IPS-18c (cell line): ENCODE measurements around the gene WDR18.
A peak's percentile ranks its signal among the peaks of the same experiment; 100 is the strongest.

Experiments used
- H3K4me3 ChIP-seq: 2 replicates; pipeline ENCODE4 v1.7.0; 2013; ENCODE audit warnings: low read depth, mild to moderate bottlenecking, low read length, moderate library complexity; ENCODE audit not compliant: insufficient read depth
- H3K9me3 ChIP-seq: one replicate; pipeline ENCODE4 v1.6.1; 2013; ENCODE audit warnings: mild to moderate bottlenecking, low read length, moderate library complexity; ENCODE audit not compliant: control insufficient read depth, insufficient read depth

Gene WDR18, protein sequence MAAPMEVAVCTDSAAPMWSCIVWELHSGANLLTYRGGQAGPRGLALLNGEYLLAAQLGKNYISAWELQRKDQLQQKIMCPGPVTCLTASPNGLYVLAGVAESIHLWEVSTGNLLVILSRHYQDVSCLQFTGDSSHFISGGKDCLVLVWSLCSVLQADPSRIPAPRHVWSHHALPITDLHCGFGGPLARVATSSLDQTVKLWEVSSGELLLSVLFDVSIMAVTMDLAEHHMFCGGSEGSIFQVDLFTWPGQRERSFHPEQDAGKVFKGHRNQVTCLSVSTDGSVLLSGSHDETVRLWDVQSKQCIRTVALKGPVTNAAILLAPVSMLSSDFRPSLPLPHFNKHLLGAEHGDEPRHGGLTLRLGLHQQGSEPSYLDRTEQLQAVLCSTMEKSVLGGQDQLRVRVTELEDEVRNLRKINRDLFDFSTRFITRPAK

GRCh38 chr19:984165-984967, at the start of gene WDR18:
TSS of gene WDR18 (plus strand) at chr19:984345. CDS start at chr19:984354, 9 bp downstream.
- Histone ChIP-seq H3K9me3 (no peaks in the 10 kb centered on the region), H3K4me3 (peak within 1 kb of the TSS; percentile 99)

DNA sequence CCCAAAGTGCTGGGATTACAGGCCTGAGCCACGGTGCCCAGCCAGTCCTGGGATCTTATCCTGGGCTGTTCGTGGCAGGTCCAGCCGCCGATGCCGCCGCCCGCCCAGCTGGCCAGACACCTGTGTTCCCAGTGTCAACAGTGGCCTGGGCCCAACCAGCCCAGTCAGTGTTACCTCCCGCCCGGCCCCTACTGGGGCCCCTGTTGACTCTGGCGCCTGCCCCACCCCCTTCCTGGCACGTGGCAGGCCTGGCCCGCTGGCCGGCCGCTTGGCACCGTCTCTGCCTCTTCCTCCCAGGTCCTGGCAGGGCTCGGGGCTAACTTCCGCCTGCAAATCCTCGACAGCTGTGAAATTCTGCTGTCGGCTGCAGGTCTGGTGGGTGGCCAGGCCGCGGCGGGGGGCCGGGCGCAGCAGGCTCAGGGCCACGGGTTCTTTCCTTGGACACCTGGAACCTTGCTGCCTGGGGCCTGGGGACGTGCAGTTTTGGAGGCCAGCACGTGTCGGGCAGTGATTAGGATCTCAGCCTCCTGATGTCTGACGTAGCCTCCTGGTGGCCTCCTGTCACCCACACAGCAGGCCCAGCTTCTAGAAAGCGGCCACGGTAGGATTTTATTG, 49.2 kb upstream of the WDR18 start:
- Histone ChIP-seq H3K9me3 (no peaks in the 10 kb centered on the region), H3K4me3 (no peak overlapping the region)

DNA sequence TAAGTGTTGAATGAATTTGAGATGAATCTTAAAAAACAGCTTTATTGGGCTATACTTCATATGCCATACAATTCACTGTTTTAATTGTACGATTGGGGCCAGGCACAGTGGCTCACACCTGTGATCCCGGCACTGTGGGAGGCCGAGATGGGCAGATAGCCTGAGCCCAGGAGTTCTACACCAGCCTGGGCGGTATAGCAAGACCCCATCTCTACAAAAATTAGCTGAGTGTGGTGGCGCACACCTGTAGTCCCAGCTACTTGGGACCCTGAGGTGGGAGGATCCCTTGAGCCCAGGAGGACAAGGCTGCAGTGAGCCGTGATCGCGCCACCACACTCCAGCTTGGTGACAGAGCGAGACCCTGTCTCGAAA, 48.0 kb upstream of the WDR18 start:
- H3K9me3 ChIP-seq, result no peaks in the 10 kb centered on the region
- H3K4me3 ChIP-seq, result no peak overlapping the region

- Histone ChIP-seq H3K9me3 (no peaks in the 10 kb centered on the region), H3K4me3 (no peak overlapping the region)
These were observed 46.9 kb upstream of the WDR18 start for GRCh38 chr19:937259-937694.

GRCh38 chr19:938233-938923, 45.8 kb upstream of the WDR18 start:
- no peak overlapping the region for H3K4me3 ChIP-seq
- no peaks in the 10 kb centered on the region for H3K9me3 ChIP-seq

GRCh38 chr19:939439-939838, 44.7 kb upstream of the WDR18 start:
- H3K4me3 ChIP-seq, result no peak overlapping the region
- H3K9me3 ChIP-seq, result no peaks in the 10 kb centered on the region

DNA sequence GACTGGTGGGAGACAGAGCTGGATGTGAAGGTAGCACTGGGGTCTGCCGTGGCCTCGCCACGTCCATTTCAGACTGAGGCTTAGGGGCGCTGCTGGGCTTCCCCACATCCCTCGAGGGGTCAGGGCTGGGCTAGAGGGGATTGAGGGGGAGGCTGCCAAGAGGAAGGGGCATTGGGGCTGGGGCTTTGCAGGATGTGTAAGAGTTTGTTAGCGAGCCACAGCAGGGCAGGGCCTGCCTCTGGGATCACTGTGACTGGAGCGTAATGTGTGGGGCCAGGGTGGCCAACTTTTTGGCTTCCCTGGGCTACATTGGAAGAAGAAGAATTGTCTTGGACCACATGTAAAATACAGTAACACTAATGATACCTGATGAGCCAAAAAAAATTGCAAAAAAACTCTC, 44.2 kb upstream of the WDR18 start:
- H3K9me3 ChIP-seq, result no peaks in the 10 kb centered on the region
- no peak overlapping the region for H3K4me3 ChIP-seq

- Histone ChIP-seq H3K4me3 (no peak overlapping the region), H3K9me3 (no peaks in the 10 kb centered on the region)
These were observed 43.4 kb upstream of the WDR18 start for GRCh38 chr19:940591-941291.

- Histone ChIP-seq H3K9me3 (no peaks in the 10 kb centered on the region), H3K4me3 (no peak overlapping the region)
These were observed 42.6 kb upstream of the WDR18 start for GRCh38 chr19:941292-942132.

- Histone ChIP-seq H3K9me3 (no peaks in the 10 kb centered on the region), H3K4me3 (no peak overlapping the region)
These were observed 42.0 kb upstream of the WDR18 start for GRCh38 chr19:942133-942645.

DNA sequence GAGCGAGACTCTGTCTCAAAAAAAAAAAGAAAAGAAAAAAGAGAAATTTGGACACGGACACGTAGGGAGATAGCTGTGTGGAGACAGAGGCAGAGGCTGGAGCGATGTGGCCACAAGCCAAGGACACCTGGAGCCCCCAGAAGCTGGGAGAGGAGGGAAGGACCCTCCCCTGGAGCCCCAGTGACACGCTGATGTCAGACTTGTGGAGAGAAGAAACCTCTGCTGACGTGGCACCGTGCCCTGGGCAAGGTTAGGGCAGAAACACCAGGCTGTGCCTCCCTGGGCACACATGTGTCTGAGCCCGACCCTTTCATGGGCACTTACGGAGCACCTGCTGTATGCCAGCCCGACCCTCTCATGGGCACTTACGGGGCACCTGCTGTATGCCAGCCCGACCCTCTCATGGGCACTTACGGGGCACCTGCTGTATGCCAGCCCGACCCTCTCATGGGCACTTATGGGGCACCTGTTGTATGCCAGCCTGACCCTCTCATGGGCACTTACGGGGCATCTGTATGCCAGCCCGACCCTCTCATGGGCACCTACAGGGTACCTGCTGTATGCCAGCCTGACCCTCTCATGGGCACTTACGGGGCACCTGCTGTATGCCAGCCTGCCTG, 40.5 kb upstream of the WDR18 start:
- Histone ChIP-seq H3K9me3 (peaks cover 2% of the 10 kb centered on the region), H3K4me3 (no peak overlapping the region)

DNA sequence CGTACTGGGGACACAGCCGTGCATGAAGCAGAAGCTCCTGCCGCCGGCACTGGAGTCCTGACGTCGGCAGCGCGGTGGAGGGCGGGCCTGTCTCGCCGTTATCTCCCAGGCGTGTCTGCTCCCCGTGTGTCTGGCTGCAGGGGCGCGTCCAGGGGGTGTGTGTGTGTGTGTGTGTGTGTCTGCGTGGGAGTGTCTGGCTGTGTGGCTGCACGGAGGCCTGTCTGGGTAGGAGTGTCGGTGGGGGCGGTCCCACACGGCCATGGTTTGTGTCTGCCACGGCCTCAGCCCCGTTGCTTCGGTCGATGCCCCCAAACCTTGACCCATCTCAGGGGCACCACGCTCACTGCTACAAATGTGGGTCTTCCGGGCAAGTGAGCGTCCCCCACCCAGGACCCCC, 40.0 kb upstream of the WDR18 start:
- peaks cover 2% of the 10 kb centered on the region for H3K9me3 ChIP-seq
- no peak overlapping the region for H3K4me3 ChIP-seq

DNA sequence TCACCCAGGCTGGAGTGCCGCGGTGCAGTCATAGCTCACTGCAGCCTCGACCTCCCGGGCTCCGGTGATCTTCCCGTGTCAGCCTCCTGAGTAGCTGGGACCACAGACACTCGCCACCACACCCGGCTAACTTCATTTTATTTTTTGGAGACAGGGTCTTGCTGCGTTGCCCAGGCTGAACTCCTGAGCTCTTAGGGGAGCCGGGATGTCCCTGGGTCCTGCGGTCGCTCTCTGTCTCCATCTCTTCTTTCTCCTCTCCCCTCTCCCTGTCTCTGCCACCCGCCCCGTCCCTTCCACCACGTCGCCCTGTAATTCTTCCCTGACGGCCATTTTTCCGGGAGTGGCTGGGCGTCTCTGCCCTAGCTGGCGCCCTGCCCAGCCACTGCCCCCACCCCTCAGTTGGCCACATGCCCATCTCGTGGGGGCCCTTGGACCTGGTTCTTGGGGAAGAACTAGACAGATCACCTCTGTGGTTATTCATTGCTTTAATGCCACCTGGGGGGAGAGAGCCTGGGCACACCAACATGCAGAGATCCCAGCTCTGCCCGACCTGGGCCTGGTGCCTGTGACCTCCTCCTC, 39.4 kb upstream of the WDR18 start:
- peaks cover 2% of the 10 kb centered on the region for H3K9me3 ChIP-seq
- no peak overlapping the region for H3K4me3 ChIP-seq

GRCh38 chr19:945401-946252, 38.5 kb upstream of the WDR18 start:
- peaks cover 2% of the 10 kb centered on the region for H3K9me3 ChIP-seq
- H3K4me3 ChIP-seq, result no peak overlapping the region
